HepG2 (cell line): ENCODE measurements around the gene PSIP1. TPM values are rescaled to one million over a fixed set of nuclear protein-coding genes. Genes with fewer than 3 reads are reported as not detected.

ENCODE experiments used
- ATAC-seq: fragments of 200-7000 bp; cut with Tn5 transposase; 3 replicates; pipeline ENCODE4 v1.9.1; 2020; ENCODE audit warnings: mild to moderate bottlenecking, moderate library complexity
- BruUV-seq: library from RNA; stranded (reverse); fragments of 400-500 nt; replicated peaks from 2 replicates; lab custom pipeline; 2021; lab: Mats Ljungman, UMichigan
- CTCF ChIA-PET: fragments of 300-600 bp; formaldehyde crosslinking; extraction: SDS; loops from one replicate; lab custom pipeline; 2021; ENCODE audit warnings: low total read pairs, inconsistent platforms, low intra/inter-chr PET ratio; lab: Yijun Ruan, JAX
- POLR2A ChIA-PET: fragments of 350-600 bp; sonication (Branson Sonifier 250); formaldehyde crosslinking; loops from one replicate; lab custom pipeline; 2020; ENCODE audit warnings: antibody characterized with exemption, inconsistent platforms; lab: Yijun Ruan, JAX
- DNase-seq: peaks from one replicate; pipeline ENCODE4 v3.0.0-alpha.2; 2015; ENCODE audit warnings: low spot score
- FAIRE-seq: peaks from 3 replicates; lab custom pipeline; 2011; peaks lifted over from hg19 to GRCh38; lab: Jason Lieb, UNC
- H2AFZ ChIP-seq: one replicate; pipeline ENCODE4 v1.6.1; 2011; ENCODE audit warnings: low read length, inconsistent platforms
- H3K27ac ChIP-seq: fragments of 300-600 bp; 3 replicates; pipeline ENCODE4 v1.8.0; 2011; ENCODE audit warnings: mixed run types, mild to moderate bottlenecking, mixed read lengths, low read length, inconsistent platforms; ENCODE audit not compliant: insufficient read depth; ENCODE audit errors: extremely low read length
- H3K27me3 ChIP-seq, 2 experiments: fragments of 200-600 bp in 1 of 2; 2 replicates in 1 of 2; 3 replicates in 1 of 2; pipeline versions ENCODE4 v1.6.0 to v1.8.0; 2011; ENCODE audit warnings: low read length in 2 of 2, mild to moderate bottlenecking in 2 of 2, moderate library complexity in 2 of 2, inconsistent platforms in 1 of 2; ENCODE audit not compliant: insufficient read depth in 2 of 2, control insufficient read depth in 1 of 2
- H3K36me3 ChIP-seq, 2 experiments: fragments of 200-600 bp in 1 of 2; replicated peaks in 1 of 2; 2 replicates in 1 of 2; 3 replicates in 1 of 2; pipeline versions ENCODE4 v1.5.1 to v1.8.0; 2011; ENCODE audit warnings: low read length in 2 of 2, inconsistent platforms in 1 of 2; ENCODE audit not compliant: insufficient read depth in 2 of 2, control insufficient read depth in 1 of 2
- H3K4me1 ChIP-seq: 2 replicates; pipeline ENCODE4 v1.5.1; 2012; ENCODE audit warnings: low read length, inconsistent platforms; ENCODE audit not compliant: insufficient read depth
- H3K4me2 ChIP-seq: 2 replicates; pipeline ENCODE4 v1.6.0; 2011; ENCODE audit warnings: low read depth, low read length, inconsistent platforms
- H3K4me3 ChIP-seq, 3 experiments: fragments of 200-600 bp in 1 of 3; sonication (generic), shearing (Covaris generic) in 1 of 3; replicated peaks in 1 of 3; 2 replicates each; pipeline ENCODE4 v1.5.1; 2011 to 2016; ENCODE audit warnings: low read length in 3 of 3, inconsistent platforms in 2 of 3, low read depth in 2 of 3, mild to moderate bottlenecking in 2 of 3, control low read depth in 1 of 3, mixed read lengths in 1 of 3; ENCODE audit not compliant: insufficient read depth in 1 of 3
- H3K79me2 ChIP-seq: one replicate; pipeline ENCODE4 v1.6.1; 2011; ENCODE audit warnings: low read length, inconsistent platforms; ENCODE audit not compliant: insufficient read depth
- H3K9ac ChIP-seq: 2 replicates; pipeline ENCODE4 v1.6.0; 2011; ENCODE audit warnings: mild to moderate bottlenecking, low read depth, low read length, inconsistent platforms; ENCODE audit not compliant: insufficient read depth
- H3K9me3 ChIP-seq: 2 replicates; pipeline ENCODE4 v1.5.1; 2012; ENCODE audit warnings: mild to moderate bottlenecking, low read length
- H4K20me1 ChIP-seq: 2 replicates; pipeline ENCODE4 v1.6.0; 2011; ENCODE audit warnings: inconsistent platforms, mild to moderate bottlenecking, low read length, moderate library complexity; ENCODE audit not compliant: insufficient read depth
- KLF9 ChIP-seq: IDR thresholded peaks from 2 replicates; pipeline ENCODE4 v1.6.1; 2016; ENCODE audit warnings: low read depth
- MXD3 ChIP-seq: IDR thresholded peaks from 2 replicates; pipeline ENCODE4 v1.6.1; 2016; ENCODE audit warnings: mild to moderate bottlenecking, missing biosample characterization, missing genetic modification reagents
- PRDM10 ChIP-seq: sonication (generic); formaldehyde crosslinking; IDR thresholded peaks from 2 replicates; pipeline ENCODE4 v1.4.0; 2020; ENCODE audit warnings: low read depth, missing genetic modification reagents
- PRDM4 ChIP-seq: sonication (generic); formaldehyde crosslinking; IDR thresholded peaks from 2 replicates; pipeline ENCODE4 v1.9.0; 2021; ENCODE audit warnings: missing genetic modification reagents, borderline replicate concordance
- RNF219 ChIP-seq: sonication (generic); formaldehyde crosslinking; IDR thresholded peaks from 2 replicates; pipeline ENCODE4 v1.5.0; 2020; ENCODE audit warnings: mild to moderate bottlenecking, missing genetic modification reagents
- ZBTB46 ChIP-seq: sonication (generic); formaldehyde crosslinking; IDR thresholded peaks from 2 replicates; pipeline ENCODE4 v1.4.0; 2020; ENCODE audit warnings: mild to moderate bottlenecking, missing genetic modification reagents, borderline replicate concordance
- ZNF281 ChIP-seq: sonication (generic); formaldehyde crosslinking; IDR thresholded peaks from 2 replicates; pipeline ENCODE4 v1.4.0; 2020; ENCODE audit warnings: missing genetic modification reagents, borderline replicate concordance
- ZNF296 ChIP-seq: sonication (generic); formaldehyde crosslinking; conservative IDR thresholded peaks from 2 replicates; pipeline ENCODE4 v1.5.0; 2020; ENCODE audit warnings: mild to moderate bottlenecking, missing genetic modification reagents
- WGBS: methylation state at CpG from one replicate; pipeline ENCODE4 v1.1.6; 2017; ENCODE audit warnings: low lambda C conversion rate; 5-methylcytosine and 5-hydroxymethylcytosine counted together
- in situ Hi-C: cut with HindIII; loops from 2 replicates; pipeline ENCODE4 v1.10.0; 2017; ENCODE audit warnings: low pct_unique_long_range_greater_than_20kb; ENCODE audit not compliant: extremely low pct_ligation_motif_present
- intact Hi-C: fragments of 100-400 bp; cut with micrococcal nuclease; formaldehyde crosslinking; loops from one replicate; pipeline ENCODE4 v1.10.0; 2022; ENCODE audit not compliant: unreplicated experiment
- polyA plus RNA-seq, 8 experiments: library from polyadenylated mRNA; depleted of rRNA in 3 of 8; stranded (reverse) in 7 of 8; unstranded in 1 of 8; fragments of >200 nt; fragmentation: Illumina TruSeq in 4 of 8; extraction: Trizol in 4 of 8; gene quantifications; 2 replicates each; pipeline versions ENCODE4 v1.2.1 to v1.2.3, GENCODE V29; 2011 to 2016; ENCODE audit warnings: low read depth in 4 of 8, missing spikeins in 1 of 8, mixed read lengths in 1 of 8; ENCODE audit not compliant: insufficient read depth in 1 of 8
- total RNA-seq, 5 experiments: library from RNA; depleted of rRNA; stranded (reverse); fragments of >200 nt; fragmentation: Illumina TruSeq; extraction: Trizol; gene quantifications; 2 replicates each; pipeline ENCODE4 v1.2.3, GENCODE V29; 2016; ENCODE audit warnings: low read depth in 1 of 5

PSIP1 gene
- total and polyA plus RNA-seq, 2 of the 13 experiments (the other 11 are each of a cell fraction or from before 2014, with no cell fraction given) = 12.6 to 46.4 TPM

GRCh38 chr9:15531380-15531779, 20.6 kb upstream of the PSIP1 start:
- in situ Hi-C loops (no loop called here), intact Hi-C loops (no loop called here)
- DNase-seq = no peak
- Histone ChIP-seq H3K9ac (no peak overlapping the region), H3K36me3 (no peaks in the 10 kb centered on the region), H2AFZ (no peak overlapping the region), H3K4me3 (no peak overlapping the region), H3K4me2 (no peak overlapping the region), H4K20me1 (no peaks in the 10 kb centered on the region), H3K79me2 (no peaks in the 10 kb centered on the region), H3K4me1 (no peaks in the 10 kb centered on the region), H3K27me3 (0 out of 5 replicates have a peak, but pooled peaks cover 0 to 1% of the 10 kb centered on the region in 2 experiments), H3K27ac (no peak overlapping the region), H3K9me3 (no peaks in the 10 kb centered on the region)
- no TSS peak for BruUV-seq
- ChIA-PET POLR2A (interaction anchor here (1.1 kb wide), 1 partner anchor 21 kb away, joined by 3 read pairs; the partner anchor contains the start of gene CCDC171), CTCF (no interaction called here)
- FAIRE-seq = no peak
- WGBS = 4% methylated on average over 1 of the region's 1 CpG
- no peak for ATAC-seq
- TF ChIP-seq MXD3 (CRISPR knock-in tag) (no peak), RNF219 (no peak), PRDM10 (CRISPR knock-in tag) (no peak), PRDM4 (CRISPR knock-in tag) (no peak), KLF9 (CRISPR knock-in tag) (no peak), ZBTB46 (CRISPR knock-in tag) (no peak), ZNF296 (CRISPR knock-in tag) (no peak), ZNF281 (CRISPR knock-in tag) (no peak)
